Inflammatory macrophage treated with lipopolysaccharide for 1 hour (primary cell): ENCODE data around the gene RBBP9.
"Not testable (repeated sequence)": the region's sequence is repeated elsewhere in the genome, so short reads cannot be mapped to it uniquely, and the experiment has no call there.

ENCODE experiments used
- DNase-seq, 2 donors: peaks; one replicate each; pipeline ENCODE4 v3.0.0-alpha.2; 2020 to 2022

The RBBP9 gene

GRCh38 chr20:18496740-18497592, at the start of gene RBBP9:
TSS of gene RBBP9 (minus strand) at chr20:18497225. CDS start at chr20:18497167, 58 bp downstream.
- peak; percentile 77 to 85 for DNase-seq

GRCh38 chr20:18545566-18545965, 48.5 kb upstream of the RBBP9 start:
- DNase-seq, result no peak

GRCh38 chr20:18543932-18544331, 46.9 kb upstream of the RBBP9 start:
- DNase-seq, result no peak

- DNase-seq, result no peak
These were observed 46.2 kb upstream of the RBBP9 start for GRCh38 chr20:18543216-18543615.

GRCh38 chr20:18541741-18542140, 44.7 kb upstream of the RBBP9 start:
- no peak for DNase-seq

- DNase-seq, result peak in 1 of 2 donors; percentile 10
These were observed 40.6 kb upstream of the RBBP9 start for GRCh38 chr20:18537651-18538050.

- no peak for DNase-seq
These were observed 37.1 kb upstream of the RBBP9 start for GRCh38 chr20:18533978-18534644.

- no peak for DNase-seq
These were observed 36.5 kb upstream of the RBBP9 start for GRCh38 chr20:18533491-18533890.

- DNase-seq, result no peak
These were observed 35.6 kb upstream of the RBBP9 start for GRCh38 chr20:18532626-18533025.

- DNase-seq, result peak; percentile 15 to 79
These were observed 32.0 kb upstream of the RBBP9 start for GRCh38 chr20:18529041-18529440.

- no peak for DNase-seq
These were observed 30.8 kb upstream of the RBBP9 start for GRCh38 chr20:18527836-18528235.

- DNase-seq, result no peak
These were observed 30.3 kb upstream of the RBBP9 start for GRCh38 chr20:18527339-18527738.

GRCh38 chr20:18526761-18527160, 29.7 kb upstream of the RBBP9 start:
- not testable (repeated sequence) for DNase-seq

GRCh38 chr20:18524646-18525045, 27.6 kb upstream of the RBBP9 start:
- peak in 1 of 2 donors; percentile 55 for DNase-seq

- DNase-seq, result no peak
These were observed 26.0 kb upstream of the RBBP9 start for GRCh38 chr20:18523066-18523465.

- DNase-seq, result not testable (repeated sequence)
These were observed 25.0 kb upstream of the RBBP9 start for GRCh38 chr20:18522066-18522465.

- no peak for DNase-seq
These were observed 18.9 kb upstream of the RBBP9 start for GRCh38 chr20:18515973-18516372.

GRCh38 chr20:18514127-18514526, 17.1 kb upstream of the RBBP9 start:
- no peak for DNase-seq

- no peak for DNase-seq
These were observed 16.2 kb upstream of the RBBP9 start for GRCh38 chr20:18513208-18513607.

GRCh38 chr20:18511571-18511970, 14.5 kb upstream of the RBBP9 start:
- DNase-seq, result peak; percentile 55 to 62

GRCh38 chr20:18507218-18508191, 10.5 kb upstream of the RBBP9 start, which contains the start of gene SEC23B:
TSS of gene SEC23B (plus strand) at chr20:18507940. CDS start at chr20:18510836, 2,896 bp downstream.
- peak; percentile 93 to 96 for DNase-seq

- DNase-seq, result no peak
These were observed 9.7 kb upstream of the RBBP9 start for GRCh38 chr20:18506744-18507143.
